ENCODE results near the gene KCNMA1.

Gene KCNMA1

DNA sequence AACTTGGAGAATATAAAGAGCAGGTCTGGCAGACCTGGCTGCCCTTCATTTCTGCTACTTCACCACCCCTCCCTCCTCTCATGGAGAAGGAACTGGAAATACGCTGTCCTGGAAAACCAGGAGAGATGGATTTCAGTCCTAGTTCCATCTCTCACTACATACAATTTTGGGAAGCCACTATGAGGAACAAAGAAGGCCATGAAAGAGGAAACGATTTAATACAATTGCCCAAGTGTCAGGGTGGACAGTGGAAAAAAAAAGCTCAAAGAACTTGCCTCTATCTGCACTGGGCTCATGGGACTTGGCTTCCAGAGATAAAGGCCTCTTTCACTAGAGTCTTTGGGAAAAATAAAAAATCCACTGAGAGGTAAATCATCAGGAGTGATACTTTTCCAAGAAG is 561.7 kb downstream of the KCNMA1 start:
- no peak for DNase-seq (ENCODE audit: low spot score)

DNA sequence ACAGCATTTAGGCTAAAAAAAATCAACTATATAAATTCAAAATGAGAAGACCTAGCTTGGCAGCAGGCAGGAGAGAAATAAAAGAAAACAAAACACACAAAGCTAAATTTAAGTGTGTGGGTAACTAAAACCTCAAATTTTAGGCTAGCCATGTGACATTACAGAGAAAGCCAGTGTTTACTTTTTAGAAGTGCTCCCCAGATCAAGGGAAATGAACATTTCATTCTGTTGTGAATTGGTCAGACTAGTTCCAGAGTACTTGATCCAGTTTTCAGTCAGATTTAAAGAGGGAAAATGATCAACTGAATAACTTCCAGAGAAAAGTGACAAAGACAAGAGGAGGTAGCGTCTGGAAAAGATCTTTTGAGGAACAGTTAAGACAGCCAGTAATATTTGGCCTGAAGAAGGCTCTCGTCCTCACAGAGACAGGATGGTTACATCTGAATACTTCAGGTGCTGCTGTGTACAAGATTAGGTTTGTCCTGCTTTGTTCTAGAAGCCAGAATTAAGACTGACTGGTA is 563.4 kb downstream of the KCNMA1 start:
- DNase-seq (ENCODE audit: low spot score), result no peak

DNA sequence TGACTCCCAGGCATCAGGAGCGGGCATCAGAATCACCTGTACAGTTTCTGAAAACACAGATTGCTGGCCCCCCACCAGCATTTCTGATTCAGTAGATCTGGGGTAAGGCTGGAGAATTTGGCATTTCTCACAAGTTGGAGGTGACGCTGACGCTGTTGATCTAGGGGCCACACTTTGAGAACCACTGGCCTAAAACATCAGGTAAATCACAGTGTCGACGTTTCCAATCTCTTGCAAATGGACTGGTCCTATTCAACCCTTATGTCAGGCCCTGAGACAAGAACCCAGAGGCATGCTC is 564.0 kb downstream of the KCNMA1 start:
- no peak for DNase-seq (ENCODE audit: low spot score)

DNA sequence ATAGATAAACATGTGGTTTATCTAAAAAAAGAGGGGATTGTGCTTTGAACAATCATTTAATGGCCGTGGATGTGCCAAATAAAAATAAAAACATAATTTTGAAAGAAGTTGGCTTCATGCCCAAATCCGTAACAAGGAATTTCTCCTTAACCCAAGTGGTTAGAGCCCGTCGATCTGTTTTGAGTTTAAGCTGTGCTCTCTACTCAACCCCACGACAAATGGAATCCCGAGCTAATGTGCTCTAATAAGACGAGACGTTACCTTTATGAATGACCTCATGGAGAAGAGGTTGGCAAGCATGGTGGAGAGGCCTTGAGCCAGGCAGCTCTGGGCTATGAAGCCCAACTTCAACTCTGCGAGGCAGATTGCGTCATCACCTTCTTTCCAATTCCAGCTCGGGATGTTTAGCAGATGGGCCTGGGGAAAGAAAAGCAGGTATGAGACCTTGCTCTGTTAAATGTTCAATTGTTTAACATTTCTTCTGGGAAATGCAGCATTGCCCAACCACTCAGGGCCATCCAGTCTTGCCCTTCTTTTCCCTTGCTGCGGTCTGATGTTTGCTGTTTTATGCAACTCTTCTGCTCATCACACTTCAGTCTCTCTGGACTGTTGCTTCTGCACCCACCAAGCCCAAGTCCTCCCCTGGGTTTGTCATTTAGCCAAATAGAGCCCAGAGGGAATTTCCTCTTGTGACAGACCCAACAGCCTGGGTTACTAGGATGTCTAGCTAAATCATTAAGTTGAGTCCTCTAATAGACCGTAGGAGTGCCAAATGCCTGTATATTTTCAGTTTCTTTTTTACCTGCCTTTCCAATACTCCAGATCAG is 564.6 kb downstream of the KCNMA1 start:
- no peak for DNase-seq (ENCODE audit: low spot score)

DNA sequence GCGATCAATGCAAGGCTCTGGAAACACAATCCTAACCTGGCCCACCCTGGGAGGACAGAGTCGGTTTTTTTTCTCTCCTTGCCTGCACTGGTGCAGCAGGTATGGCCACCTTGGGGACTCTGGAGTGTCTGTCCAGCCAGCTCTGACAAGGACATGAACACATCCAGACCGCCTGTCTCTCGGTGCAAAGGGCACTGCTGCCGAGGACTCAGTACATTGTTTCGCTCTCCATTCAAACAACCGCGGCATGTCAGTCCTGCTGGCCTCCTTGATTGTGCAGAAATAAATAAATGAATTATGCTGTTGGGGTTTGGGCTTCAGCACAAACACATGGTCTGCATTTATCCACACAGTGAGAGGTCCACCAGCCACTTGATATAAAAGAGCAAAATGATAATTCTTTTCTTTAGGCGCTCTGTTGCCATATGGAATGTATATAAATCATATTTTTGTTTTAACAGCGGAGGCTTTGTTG is 565.2 kb downstream of the KCNMA1 start:
- DNase-seq (ENCODE audit: low spot score), result no peak

DNA sequence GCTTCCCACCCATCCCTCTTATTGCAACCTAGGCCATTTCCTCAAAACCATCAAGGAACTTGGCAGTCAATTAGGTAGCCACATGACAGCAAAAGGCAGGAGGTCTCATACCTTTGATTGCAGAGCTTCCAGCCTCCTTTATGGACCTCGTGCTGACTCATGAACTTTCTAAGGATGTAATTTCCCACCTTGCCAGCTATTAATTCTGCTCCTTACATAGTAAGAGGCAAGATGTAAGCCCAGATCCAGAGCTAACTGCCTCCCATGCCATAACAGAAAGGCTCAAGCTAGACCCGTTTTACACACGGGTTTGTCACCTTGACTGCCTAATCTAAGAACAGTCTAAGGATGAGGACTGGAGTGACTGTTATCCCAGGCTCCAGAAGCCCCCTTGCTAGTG is 565.7 kb downstream of the KCNMA1 start:
- DNase-seq (ENCODE audit: low spot score), result no peak

DNA sequence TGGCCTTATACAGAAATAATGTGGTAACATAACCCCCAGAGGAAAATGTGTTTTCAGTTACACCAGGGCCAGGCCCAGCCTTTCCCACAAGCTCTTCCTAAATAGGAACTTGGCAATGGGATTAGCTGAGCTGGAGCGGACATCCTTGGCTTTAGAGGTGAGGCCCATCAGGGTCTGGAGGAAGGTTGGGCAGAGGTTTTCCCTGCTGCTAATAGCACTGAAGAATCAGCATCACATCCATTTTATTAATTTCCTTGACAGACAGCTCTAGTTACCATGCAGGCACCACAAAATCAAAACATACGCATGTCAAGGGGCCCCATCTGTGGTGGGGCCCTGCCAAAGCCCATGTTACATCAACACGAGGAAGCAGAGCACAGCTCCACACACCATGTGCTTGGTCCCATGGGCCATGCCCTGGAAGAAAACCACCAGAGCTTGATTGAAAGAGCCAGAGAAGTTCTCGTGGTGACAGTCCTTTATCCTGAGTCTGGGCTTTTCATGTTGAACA is 566.6 kb downstream of the KCNMA1 start:
- no peak for DNase-seq (ENCODE audit: low spot score)

DNA sequence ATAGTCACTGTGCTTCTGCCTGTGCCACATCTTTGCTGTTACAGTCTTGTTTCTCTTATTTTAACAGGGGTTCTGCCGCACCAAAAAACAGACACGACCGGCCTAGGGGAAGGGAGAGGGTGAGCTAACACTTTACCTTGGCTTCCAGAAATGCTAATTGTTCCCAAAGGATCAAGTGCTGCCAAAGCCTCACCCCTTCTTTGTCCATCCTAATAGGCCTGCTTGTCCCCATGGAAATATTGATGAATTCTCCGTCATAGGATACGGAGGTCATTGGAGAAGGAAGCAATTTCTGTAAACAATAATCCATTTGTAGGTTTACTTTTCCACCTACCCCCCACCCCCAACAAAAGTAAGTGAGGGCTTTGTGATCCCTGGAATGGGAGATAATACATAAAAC is 567.3 kb downstream of the KCNMA1 start:
- DNase-seq (ENCODE audit: low spot score), result no peak

DNA sequence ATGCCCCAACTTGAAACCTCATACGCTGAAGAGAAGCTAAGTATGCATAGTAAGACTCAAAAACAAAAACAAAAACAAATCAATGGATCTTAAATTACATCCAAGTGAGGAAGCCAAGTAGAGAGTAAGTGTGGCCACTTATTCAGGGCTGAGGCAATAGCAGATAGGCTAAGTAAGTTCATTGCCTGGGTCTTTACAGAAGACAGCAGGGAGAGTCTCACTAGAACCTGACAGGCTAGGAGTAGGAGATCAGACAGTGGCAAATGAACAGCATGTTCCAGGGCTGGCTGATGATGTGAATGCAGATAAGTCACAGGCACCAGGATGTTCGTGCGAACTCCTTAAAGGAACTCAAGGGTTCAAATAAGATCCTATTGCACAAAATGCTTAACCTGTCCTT is 568.6 kb downstream of the KCNMA1 start:
- DNase-seq (ENCODE audit: low spot score), result no peak

DNA sequence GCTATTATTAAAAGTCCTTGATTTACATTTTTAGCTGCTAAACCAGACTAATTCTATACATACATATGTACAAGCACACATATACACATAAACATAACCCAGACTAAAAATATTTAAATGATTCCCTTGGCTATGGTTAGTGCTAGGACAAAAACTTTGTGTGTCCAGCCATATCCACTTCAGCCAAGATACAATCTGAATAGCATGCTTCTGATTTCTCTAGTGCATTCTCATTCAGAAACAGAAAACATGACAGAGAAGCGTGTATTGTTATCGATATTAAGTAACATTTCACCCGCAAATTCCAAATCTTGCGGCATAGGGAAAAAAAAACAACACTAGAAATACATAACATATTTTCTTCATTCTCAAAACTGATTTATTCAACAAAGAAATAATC is 569.3 kb downstream of the KCNMA1 start:
- DNase-seq (ENCODE audit: low spot score), result no peak

DNA sequence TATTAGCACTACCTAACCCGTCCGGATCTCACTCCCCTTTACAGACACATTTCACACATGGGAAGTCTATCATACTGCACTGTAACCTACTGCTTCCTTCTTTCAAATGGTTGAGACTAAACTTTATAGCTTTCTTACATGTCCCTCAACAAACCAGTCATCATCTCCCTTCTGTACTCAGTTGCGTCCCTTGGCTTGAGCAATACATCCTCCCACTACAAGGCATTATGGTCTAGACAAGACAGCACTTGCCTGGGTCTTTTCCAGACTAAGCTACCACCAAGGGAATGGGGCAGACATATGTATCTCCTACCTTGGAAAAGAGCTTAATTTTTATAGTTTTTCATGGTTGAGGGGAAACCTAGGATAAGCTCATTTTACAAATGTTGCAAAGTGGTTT is 575.2 kb downstream of the KCNMA1 start:
- DNase-seq (ENCODE audit: low spot score), result no peak

DNA sequence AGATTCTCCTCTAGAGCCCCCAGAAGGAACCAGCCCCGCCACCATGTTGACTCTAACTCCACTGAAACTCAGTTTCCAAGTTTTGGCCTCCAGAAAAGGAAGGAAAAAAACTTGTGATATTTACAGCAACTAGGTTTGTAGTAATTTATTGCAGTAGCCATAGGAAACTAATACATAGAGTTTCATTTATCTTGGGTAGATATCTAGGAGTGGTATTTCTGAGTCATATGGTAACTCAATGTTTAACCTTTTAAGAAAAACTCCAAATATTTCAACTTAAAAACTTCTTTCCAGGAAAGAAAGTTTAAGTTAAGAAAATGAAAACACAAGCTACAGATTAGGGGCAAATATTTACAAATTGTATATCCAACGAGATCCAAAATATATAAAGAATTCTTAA is 576.7 kb downstream of the KCNMA1 start:
- no peak for DNase-seq (ENCODE audit: low spot score)

DNA sequence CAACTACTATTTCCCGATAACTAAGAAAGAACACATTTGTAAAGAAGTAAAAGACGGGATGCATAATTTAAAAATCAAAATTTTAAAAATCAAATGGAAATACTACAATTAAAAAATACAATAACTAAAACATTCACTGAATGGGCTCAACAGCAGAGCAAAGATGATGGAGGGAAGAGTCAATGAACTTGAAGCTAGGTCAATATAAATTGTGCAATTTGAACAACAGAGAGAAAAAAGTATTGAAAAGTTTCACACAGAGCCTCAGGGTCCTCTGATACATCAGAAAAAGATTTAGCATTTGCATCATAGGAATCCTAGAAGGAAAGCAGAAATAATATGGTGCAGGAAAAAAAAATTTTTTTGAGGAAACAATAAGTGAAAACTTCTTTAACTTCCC is 581.0 kb downstream of the KCNMA1 start:
- no peak for DNase-seq (ENCODE audit: low spot score)

DNA sequence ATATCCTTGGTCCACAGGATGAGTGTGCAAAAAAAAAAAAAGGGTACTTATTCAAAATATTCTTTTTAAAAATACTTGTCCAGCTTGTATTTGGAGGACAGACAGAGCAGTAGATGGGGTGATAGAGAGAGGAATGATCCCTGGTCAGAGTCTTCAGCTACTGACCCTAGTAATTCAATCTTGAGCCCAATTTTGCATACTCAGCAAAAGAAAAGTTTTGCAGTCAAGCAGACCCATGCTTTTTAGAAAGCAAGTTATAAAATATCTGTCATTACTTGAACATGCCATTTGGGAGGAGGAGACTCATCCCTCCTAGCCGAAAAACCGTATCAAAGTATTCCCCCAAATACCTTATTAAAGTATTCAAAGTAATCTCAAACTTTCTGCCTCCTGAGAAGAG is 585.0 kb downstream of the KCNMA1 start:
- DNase-seq (ENCODE audit: low spot score), result no peak

DNA sequence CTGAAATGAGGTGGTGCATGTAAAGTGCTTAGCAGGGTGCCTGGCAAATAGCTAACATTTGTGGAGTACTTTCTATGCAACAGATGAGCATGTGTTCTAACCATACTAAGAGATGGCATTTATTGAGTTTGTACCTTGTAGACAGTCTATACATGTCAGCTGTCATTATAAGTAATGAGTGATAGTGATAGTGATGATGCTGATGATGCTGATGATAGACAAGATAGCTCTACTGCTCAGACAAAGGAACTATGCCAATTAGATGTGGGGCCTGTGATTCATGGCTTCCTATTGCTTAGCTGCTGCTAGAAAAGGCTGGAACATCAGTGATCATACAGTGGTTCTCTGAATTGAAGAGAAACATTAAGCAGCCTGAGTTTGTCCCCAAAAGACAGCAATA is 585.8 kb downstream of the KCNMA1 start:
- no peak for DNase-seq (ENCODE audit: low spot score)

DNA sequence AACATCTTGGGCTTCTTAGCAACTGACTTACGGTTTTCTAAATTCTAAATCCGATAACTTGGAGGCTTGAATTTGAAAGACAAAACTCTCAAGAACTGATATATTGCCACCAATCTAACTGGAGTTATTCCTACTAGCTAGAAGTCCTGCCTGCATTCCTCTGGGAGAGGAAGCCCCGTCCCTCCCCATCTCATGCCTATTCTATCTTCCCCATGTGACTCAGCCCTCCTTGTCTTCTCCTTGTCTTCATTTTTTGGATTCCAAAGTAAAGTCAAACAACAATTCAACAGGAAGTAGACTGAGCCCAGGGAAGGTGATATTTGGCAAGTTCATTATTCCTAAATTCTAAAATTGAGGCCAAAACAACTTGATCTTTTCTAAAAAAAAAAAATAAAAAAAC is 587.7 kb downstream of the KCNMA1 start:
- DNase-seq (ENCODE audit: low spot score), result peak; percentile 51

DNA sequence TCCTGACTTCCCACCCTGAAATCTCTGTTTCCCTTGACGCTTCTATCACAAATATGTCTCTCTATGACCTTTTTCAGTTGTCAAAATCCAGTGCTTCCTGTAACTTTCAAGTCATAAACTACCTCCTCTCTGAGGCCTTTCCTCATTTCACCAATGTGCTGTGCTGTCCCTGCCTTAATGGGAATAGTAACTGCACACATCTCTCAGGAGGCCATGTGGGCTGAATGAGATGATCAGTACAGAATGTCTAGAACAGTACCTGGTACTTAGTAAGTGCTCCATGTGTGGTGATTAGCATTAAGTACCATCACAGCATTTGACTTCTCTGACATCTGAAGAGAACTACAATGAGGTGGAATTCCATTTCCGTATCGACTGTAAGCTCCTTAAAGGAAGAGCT is 588.5 kb downstream of the KCNMA1 start:
- no peak for DNase-seq (ENCODE audit: low spot score)

DNA sequence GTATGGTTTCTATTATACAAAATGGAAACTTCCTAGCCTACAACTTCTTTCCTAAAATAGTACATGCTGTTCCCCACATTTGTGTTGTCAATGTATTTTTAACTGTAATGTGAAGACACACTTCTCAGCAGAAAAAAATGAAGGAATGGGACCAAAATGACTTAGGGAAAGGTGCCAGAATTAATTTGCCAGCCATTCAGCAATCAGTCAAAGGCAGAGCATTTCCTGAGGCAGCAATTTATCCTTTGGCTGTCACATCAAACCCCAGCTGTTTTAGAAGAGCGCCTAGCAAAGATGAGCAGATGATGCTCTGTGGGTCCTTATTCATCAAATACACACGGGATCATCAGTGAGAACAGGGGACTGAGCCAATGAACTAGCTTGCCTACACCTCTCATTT is 592.5 kb downstream of the KCNMA1 start:
- no peak for DNase-seq (ENCODE audit: low spot score)

DNA sequence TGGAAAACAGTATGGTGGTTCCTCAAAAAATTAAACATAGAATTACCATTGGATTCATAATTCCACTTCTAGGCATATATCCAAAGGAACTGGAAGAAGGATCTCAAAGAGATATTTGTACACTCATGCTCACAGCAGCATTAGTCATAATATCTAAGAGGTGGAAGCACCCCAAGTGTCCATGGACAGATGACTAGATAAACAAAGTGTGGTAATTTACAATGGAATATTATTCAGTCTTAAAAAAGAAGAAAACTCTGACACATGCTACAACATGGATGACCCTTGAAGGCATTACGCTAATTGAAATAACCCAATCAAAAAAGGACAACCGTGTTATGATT is 594.2 kb downstream of the KCNMA1 start:
- no peak for DNase-seq (ENCODE audit: low spot score)

DNA sequence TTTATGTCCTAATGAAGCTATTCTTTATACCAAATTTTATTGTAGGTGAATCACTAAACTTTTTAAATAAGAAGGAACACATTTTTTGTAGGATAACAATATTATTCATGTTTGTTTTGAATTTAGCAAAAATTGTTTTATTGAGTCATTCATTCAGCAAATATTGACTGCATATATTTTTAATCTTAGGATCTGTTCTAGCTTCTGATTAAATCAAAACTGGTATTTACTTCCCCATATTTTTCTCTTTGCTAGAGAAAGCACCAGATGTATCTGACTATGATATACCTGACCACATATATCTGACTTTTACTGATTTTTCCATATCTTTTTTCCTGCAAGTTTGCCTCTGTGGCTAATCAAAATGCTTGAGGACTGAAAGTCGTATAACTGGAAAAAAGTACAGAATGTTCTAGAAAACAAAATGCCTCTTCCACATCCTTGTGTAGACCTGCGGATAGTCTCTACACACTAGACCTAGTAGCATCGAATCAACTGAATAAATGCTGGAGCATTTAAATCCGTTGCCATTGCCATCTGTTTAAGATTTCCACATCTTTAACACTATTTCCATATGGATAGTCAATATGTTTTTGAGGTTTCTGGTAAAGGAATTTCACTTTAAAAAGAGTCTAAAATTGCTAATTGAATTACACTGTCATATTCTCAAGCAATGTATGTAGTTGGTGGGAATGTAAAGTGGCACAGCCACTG is 594.7 kb downstream of the KCNMA1 start:
- DNase-seq (ENCODE audit: low spot score), result no peak

DNA sequence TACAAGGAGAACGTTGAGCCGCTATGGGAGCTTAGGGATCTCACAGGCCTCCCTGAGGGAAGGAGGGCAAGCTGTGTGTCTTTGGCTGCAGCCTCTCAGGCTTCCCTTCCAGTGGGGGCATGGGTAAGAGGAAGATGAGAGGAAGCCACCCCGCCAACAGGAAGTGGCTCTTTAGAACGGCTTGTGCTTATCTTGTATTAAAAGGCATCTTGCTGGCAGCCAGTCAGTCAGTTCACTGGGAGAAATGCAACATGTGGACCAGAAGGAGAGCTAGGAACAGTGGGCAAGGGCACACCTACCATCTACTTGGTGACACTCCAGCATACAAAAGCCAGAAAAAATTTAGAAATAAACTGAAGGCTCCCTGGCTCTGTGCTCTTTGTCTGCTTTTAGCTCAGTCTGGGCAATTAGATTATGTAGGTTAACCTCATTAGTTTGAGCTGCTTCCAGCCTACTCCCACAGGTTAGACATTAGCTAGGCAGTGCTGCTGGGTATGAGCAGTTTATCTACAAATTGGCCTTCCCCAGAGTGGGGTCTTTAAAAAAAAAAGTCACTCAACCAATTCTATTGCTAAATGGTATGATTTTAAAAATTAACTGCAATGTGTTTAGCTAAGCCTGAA is 595.9 kb downstream of the KCNMA1 start:
- no peak for DNase-seq (ENCODE audit: low spot score)

DNA sequence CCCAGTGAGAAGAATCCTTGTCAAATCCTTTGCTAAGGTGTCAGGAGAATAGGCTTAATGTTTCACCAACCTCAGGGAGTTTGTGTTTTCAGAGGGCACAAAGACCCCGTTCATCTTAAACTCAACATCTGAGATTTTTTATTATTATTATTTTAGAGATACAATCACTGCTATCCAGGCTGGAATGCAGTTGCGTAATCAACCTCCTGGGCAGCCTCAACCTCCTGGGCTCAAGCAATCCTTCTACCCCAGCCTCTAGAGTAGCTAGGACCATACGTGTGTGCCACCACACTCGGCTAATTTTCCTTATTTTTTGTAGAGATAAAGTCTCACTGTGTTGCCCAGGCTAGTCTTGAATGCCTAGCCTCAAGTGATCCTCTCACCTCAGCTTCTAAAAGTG is 599.2 kb downstream of the KCNMA1 start:
- DNase-seq (ENCODE audit: low spot score), result no peak

Measured in kidney tubule cell (primary cell).